KBM-7 (cell line): ENCODE measurements around the gene FAM161A.

Experiments
- DNase-seq: peaks from one replicate; pipeline ENCODE4 v3.0.0-alpha.2; 2015
- in situ Hi-C: fragments of 300-500 bp; cut with MboI; formaldehyde crosslinking; loops from 2 replicates; pipeline ENCODE4 v1.14.3; 2020; ENCODE audit warnings: low sequenced_read_pairs, low pct_unique_long_range_greater_than_20kb, mixed read lengths

The FAM161A gene

GRCh38 chr2:61793389-61793836 lies 60.4 kb downstream of the FAM161A start:
- peak; percentile 74 for DNase-seq
- in situ Hi-C loops: no loop called here

DNA sequence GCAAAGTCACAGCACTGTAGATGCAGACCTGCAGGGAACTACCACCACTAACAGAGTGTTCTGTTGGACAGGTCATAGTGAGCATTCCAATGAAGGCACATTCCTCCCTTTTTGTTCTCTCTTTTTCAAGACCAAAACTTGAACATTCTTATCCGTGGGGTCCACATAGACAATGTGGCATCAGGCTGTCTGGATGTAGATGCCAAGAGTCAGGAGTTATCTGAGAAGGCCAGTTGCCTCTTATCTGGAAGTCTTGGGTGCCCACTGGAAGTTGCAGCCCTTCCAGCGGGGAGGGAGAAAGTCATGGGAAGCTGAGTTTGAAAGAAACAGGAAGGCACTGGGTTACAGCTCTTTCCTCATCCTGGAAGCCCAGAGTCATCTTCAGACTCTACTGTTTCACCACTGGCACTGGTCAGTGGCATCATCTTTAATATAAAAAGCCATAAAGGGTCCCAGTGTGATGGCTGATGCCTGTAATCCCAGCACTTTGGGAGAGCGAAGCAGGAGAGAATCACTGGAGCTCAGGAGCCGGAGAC lies 61.4 kb downstream of the FAM161A start:
- no peak for DNase-seq
- in situ Hi-C loops: no loop called here

DNA sequence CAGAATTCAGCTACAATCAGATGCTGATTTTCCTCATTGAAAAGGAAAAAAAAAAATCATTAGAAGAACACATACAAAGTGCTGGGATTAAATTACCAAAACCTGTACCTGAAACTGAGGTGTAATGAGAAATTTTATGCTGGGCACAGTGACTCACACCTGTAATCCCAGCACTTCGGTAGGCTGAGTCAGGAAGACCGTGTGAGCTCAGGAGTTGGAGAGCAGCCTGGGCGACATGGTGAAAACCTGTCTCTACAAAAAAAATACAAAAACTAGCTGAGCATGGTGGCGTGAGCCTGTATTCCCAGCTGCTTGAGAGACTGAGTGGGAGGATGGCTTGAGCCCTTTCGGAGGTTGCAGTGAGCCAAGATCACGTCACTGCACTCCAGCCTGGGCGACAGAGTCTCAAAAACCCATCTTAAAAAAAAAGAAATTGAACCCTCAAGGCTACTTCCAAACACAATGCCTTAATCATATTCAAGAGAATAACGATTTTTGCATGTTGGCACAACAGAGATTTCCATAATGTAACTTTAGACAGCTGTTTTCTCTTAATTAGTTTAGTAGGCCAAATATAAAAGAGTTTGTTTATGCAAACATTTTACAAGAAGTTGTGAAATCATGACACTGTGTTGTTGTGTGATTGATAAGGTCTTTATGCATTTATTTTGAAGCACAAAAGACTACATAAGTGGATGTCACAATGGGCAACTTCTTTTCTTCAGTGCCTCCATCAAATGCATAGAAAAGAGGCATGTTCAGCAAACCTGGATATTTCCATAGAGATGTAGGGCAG lies 63.9 kb downstream of the FAM161A start:
- DNase-seq: no peak
- in situ Hi-C loops: no loop called here

DNA sequence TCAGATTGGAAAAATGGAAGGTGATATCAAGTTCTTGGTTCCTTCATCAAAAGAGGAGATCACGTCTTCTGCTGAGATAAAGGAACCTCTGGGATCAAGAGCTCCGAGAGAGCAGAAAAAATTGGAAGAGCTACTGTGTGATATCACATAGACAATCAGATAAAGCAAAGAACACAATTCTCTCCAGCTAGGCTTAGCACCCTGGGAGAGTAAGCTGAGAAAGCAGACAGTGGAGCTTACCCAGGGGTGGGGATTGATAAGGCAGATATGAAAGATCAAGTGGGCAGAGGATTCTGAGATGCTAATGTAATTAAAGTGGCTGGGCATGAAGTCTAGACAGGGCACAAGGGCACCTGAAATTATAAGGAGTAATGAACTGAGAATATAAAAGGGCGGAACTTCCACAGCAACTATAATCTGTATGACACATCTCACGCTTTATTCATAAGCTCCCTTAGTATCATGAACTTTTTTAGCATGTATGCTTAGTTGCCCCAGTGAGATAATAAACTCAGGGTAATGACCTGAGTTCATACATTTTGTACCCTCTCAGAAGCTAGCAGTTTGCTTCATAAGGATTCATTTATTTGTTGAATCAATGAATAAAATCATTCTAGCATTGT lies 65.8 kb downstream of the FAM161A start:
- in situ Hi-C loops: no loop called here

DNA sequence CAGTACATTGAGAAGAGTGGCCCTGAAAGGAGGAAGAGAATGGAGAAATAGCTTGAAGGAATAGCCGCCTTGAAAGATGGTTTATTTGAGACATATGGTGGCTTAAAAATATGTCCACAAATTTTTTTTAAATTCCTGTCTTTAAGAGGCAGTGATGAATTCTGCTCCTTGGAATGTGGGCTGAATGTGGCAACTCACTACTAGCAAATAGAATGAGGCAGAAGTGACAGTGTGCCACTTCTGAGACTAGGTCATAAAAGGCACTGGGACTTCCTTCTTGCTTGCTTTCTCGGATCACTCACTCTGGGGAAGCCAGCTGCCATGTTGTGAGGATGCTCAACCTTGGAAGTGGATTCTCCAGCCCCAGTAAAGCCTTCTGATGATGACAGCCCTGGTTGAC lies 67.0 kb downstream of the FAM161A start:
- in situ Hi-C loops: no loop called here
- DNase-seq: no peak

More for the DNA sequence above, 65.8 kb downstream of the FAM161A start:
- DNase-seq: no peak

- no peak for DNase-seq
- in situ Hi-C loops: no loop called here
Observed at GRCh38 chr2:61785583-61785982, 68.3 kb downstream of the FAM161A start.

DNA sequence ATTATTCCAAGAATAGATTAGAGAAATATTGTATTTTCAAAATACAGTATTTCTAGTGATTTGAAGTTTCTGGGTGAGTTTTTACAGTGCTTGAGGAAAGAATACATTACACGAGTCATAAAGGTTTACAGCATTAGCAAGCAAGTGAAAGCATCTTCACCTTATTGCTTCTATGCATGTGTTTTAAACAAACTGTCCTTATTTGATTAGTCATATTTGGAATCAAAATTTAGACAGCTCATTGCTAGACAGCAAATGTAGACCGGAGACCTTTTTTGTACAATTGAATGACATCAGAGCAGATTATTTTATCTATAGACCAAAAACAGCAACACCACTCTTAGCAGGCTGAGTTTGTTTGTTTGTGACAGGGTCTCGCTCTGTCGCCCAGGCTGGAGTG lies 69.2 kb downstream of the FAM161A start:
- DNase-seq: no peak
- in situ Hi-C loops: no loop called here

DNA sequence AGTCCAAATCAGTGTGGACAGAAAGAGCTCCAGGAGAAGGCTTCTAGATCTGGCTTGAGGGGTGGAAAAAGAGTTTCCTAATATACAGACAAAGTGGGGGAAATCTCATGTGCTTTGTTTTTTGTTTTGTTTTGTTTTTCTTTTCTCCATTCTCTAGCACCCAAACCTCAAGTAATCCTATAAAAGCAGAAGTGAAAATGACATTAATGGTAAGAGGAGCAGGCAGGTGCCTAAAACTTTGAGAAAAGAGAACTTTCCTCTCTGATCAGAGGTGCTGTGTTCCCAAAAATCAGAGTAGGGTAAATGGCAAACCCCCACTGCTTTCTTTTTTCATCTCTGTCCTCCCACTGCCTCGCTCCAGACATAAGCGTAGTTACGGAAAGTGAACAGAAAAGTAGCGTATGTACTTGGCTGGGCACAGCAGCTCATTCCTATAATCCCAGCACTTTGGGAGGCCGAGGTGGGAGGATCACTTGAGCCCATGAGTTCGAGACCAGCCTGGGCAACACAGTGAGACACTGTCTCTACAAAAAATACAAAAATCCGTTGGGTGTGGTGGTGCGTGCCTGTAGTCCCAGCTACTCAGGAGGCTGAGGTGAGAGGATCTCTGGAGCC lies 77.8 kb downstream of the FAM161A start:
- in situ Hi-C loops: no loop called here
- peak; percentile 40 for DNase-seq
